ENCODE data around the gene ACTR1B.

DNA sequence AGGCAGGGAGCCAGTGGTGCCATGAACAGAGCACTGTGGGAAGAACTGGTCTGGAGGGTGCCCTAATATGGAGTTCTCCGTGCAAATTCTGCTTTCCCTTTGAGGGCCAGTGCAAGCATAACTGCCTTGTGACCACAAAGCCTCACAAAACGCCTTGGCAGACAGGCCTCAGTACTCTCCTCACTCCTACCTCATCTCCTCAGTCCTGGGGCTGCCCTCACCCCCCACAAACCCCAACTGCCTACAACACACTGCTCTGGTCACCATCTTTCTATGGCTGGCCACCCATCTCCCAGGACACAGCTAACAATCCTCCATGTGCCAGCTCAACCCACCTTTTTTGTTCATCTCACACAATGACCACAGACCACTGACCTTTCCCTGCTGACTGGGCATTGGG lies 9.1 kb downstream of the ACTR1B start:
- TF ChIP-seq POLR2A (IDR thresholded peaks at IDR 0.05; ENCODE audit: low read length) (no peak), GATA1 (IDR thresholded peaks at IDR 0.05; ENCODE audit: low read depth, low read length) (no peak)
